Gastrocnemius medialis (tissue), 4 donors: Measurements from ENCODE around the gene SDK2.

Experiments
- POLR2A ChIP-seq, 2 donors: fragments of 450-650 bp; IDR thresholded peaks; one replicate each; pipeline ENCODE4 v1.6.1; 2017; ENCODE audit warnings: antibody characterized with exemption in 2 of 2, mild to moderate bottlenecking in 2 of 2, moderate library complexity in 2 of 2
- TF ChIP-seq, protein P1 (sequence below), 5 experiments: fragments of 450-650 bp in 3 of 5; fragments of 200-600 bp in 2 of 5; sonication (generic) in 2 of 5; IDR thresholded peaks in 4 of 5; conservative IDR thresholded peaks in 1 of 5; 1 replicate in 4 of 5; 2 replicates in 1 of 5; pipeline ENCODE4 v1.5.1; 2016 to 2019; ENCODE audit warnings: antibody characterized with exemption in 5 of 5, mild to moderate bottlenecking in 3 of 5, moderate library complexity in 3 of 5

- TF ChIP-seq, protein P1, sequence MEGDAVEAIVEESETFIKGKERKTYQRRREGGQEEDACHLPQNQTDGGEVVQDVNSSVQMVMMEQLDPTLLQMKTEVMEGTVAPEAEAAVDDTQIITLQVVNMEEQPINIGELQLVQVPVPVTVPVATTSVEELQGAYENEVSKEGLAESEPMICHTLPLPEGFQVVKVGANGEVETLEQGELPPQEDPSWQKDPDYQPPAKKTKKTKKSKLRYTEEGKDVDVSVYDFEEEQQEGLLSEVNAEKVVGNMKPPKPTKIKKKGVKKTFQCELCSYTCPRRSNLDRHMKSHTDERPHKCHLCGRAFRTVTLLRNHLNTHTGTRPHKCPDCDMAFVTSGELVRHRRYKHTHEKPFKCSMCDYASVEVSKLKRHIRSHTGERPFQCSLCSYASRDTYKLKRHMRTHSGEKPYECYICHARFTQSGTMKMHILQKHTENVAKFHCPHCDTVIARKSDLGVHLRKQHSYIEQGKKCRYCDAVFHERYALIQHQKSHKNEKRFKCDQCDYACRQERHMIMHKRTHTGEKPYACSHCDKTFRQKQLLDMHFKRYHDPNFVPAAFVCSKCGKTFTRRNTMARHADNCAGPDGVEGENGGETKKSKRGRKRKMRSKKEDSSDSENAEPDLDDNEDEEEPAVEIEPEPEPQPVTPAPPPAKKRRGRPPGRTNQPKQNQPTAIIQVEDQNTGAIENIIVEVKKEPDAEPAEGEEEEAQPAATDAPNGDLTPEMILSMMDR (IDR thresholded peaks at IDR 0.05 in 4 of 5, conservative IDR thresholded peaks at IDR 0.05 in 1 of 5): no peak
- TF ChIP-seq POLR2A (IDR thresholded peaks at IDR 0.05): no peak
Observed at GRCh38 chr17:73539166-73539565, 105.1 kb downstream of the SDK2 start.
